ENCODE data around the gene NUB1. TPM values are rescaled to one million over a fixed set of nuclear protein-coding genes. Genes with fewer than 3 reads are reported as not detected.

Gene NUB1
- total RNA-seq, 1 donor from 2014 or later: 41.5 TPM

GRCh38 chr7:151336027-151336708 is 5.4 kb upstream of the NUB1 start:
- no peak for TF ChIP-seq CTCF (IDR thresholded peaks at IDR 0.05; ENCODE audit: unreplicated experiment)
- no peaks in the 10 kb centered on the region for H3K36me3 Mint-ChIP-seq (ENCODE audit: low read depth, unreplicated experiment)
- H3K4me3 Mint-ChIP-seq (ENCODE audit: unreplicated experiment): no peak overlapping the region
- H3K9me3 Mint-ChIP-seq (ENCODE audit: unreplicated experiment): no peaks in the 10 kb centered on the region
- H3K27ac Mint-ChIP-seq (ENCODE audit: unreplicated experiment): no peak overlapping the region
- no peak for DNase-seq (ENCODE audit: low spot score)
- H3K4me1 Mint-ChIP-seq (ENCODE audit: unreplicated experiment): peaks cover 4% of the 10 kb centered on the region
- no peaks in the 10 kb centered on the region for H3K27me3 Mint-ChIP-seq (ENCODE audit: unreplicated experiment)

GRCh38 chr7:151337346-151337745 is 4.3 kb upstream of the NUB1 start:
- DNase-seq (ENCODE audit: low spot score): no peak
- H3K27me3 Mint-ChIP-seq (ENCODE audit: unreplicated experiment): no peaks in the 10 kb centered on the region
- H3K9me3 Mint-ChIP-seq (ENCODE audit: unreplicated experiment): no peaks in the 10 kb centered on the region

GRCh38 chr7:151338809-151339208 is 2.8 kb upstream of the NUB1 start:
- Mint-ChIP-seq H3K27me3 (ENCODE audit: unreplicated experiment) (no peaks in the 10 kb centered on the region), H3K4me1 (ENCODE audit: unreplicated experiment) (peaks cover 3% of the 10 kb centered on the region), H3K27ac (ENCODE audit: unreplicated experiment) (no peak overlapping the region), H3K4me3 (ENCODE audit: unreplicated experiment) (no peak overlapping the region), H3K9me3 (ENCODE audit: unreplicated experiment) (no peaks in the 10 kb centered on the region), H3K36me3 (ENCODE audit: low read depth, unreplicated experiment) (no peaks in the 10 kb centered on the region)
- no peak for DNase-seq (ENCODE audit: low spot score)
- no peak for TF ChIP-seq CTCF (IDR thresholded peaks at IDR 0.05; ENCODE audit: unreplicated experiment)

More at GRCh38 chr7:151337346-151337745, 4.3 kb upstream of the NUB1 start:
- Mint-ChIP-seq H3K4me3 (ENCODE audit: unreplicated experiment) (no peak overlapping the region), H3K27ac (ENCODE audit: unreplicated experiment) (no peak overlapping the region), H3K4me1 (ENCODE audit: unreplicated experiment) (peaks cover 2% of the 10 kb centered on the region), H3K36me3 (ENCODE audit: low read depth, unreplicated experiment) (no peaks in the 10 kb centered on the region)
- no peak for TF ChIP-seq CTCF (IDR thresholded peaks at IDR 0.05; ENCODE audit: unreplicated experiment)

- TF ChIP-seq CTCF (IDR thresholded peaks at IDR 0.05; ENCODE audit: unreplicated experiment): no peak
- Mint-ChIP-seq H3K27ac (ENCODE audit: unreplicated experiment) (no peak overlapping the region), H3K4me1 (ENCODE audit: unreplicated experiment) (peaks cover 3% of the 10 kb centered on the region), H3K27me3 (ENCODE audit: unreplicated experiment) (no peaks in the 10 kb centered on the region), H3K36me3 (ENCODE audit: low read depth, unreplicated experiment) (no peaks in the 10 kb centered on the region), H3K4me3 (ENCODE audit: unreplicated experiment) (no peak overlapping the region), H3K9me3 (ENCODE audit: unreplicated experiment) (no peaks in the 10 kb centered on the region)
- DNase-seq (ENCODE audit: low spot score): no peak
Observed at GRCh38 chr7:151339651-151340382, 1.8 kb upstream of the NUB1 start.

GRCh38 chr7:151340794-151341356 is 737 bp upstream of the NUB1 start:
- H3K27ac Mint-ChIP-seq (ENCODE audit: unreplicated experiment): peak overlapping the region; percentile 64
- TF ChIP-seq CTCF (IDR thresholded peaks at IDR 0.05; ENCODE audit: unreplicated experiment): no peak
- no peaks in the 10 kb centered on the region for H3K27me3 Mint-ChIP-seq (ENCODE audit: unreplicated experiment)
- no peaks in the 10 kb centered on the region for H3K9me3 Mint-ChIP-seq (ENCODE audit: unreplicated experiment)
- DNase-seq (ENCODE audit: low spot score): no peak
- H3K36me3 Mint-ChIP-seq (ENCODE audit: low read depth, unreplicated experiment): peaks cover 4% of the 10 kb centered on the region
- H3K4me1 Mint-ChIP-seq (ENCODE audit: unreplicated experiment): peaks cover 3% of the 10 kb centered on the region
- H3K4me3 Mint-ChIP-seq (ENCODE audit: unreplicated experiment): peak overlapping the region; percentile 89

Measured in endothelial cell (in vitro differentiated cells).